ENCODE data around the gene PHKB.

Gene PHKB

GRCh38 chr16:47734987-47735594 lies 274.0 kb downstream of the PHKB start:
- no peak for DNase-seq

GRCh38 chr16:47750371-47750770 lies 289.2 kb downstream of the PHKB start:
- DNase-seq = no peak

Measured in RPMI8226 (cell line).